Right atrium auricular region (tissue), 2 donors: ENCODE results near the gene GYPC. TPM values are rescaled to one million over a fixed set of nuclear protein-coding genes. Genes with fewer than 3 reads are reported as not detected.

Experiments
- DNase-seq: peaks from one replicate; pipeline ENCODE4 v3.0.0-alpha.2; 2019; ENCODE audit warnings: low spot score
- H3K27ac ChIP-seq, 2 donors: fragments of 200-600 bp; sonication (generic); 1 replicate in 1 of 2; 2 replicates in 1 of 2; pipeline ENCODE4 v1.5.1; 2016 to 2019
- H3K27me3 ChIP-seq, 2 donors: fragments of 200-600 bp; sonication (generic); one replicate each; pipeline versions ENCODE4 v1.5.1 to v1.6.0; 2017 to 2019
- H3K36me3 ChIP-seq: fragments of 200-600 bp; sonication (generic); one replicate; pipeline ENCODE4 v1.5.1; 2016
- H3K4me1 ChIP-seq, 2 donors: fragments of 200-600 bp; sonication (generic); one replicate each; pipeline versions ENCODE4 v1.5.1 to v1.6.0; 2017 to 2019
- H3K4me3 ChIP-seq, 2 donors: fragments of 200-600 bp; sonication (generic); 1 replicate in 1 of 2; 2 replicates in 1 of 2; pipeline ENCODE4 v1.5.1; 2017 to 2019; ENCODE audit warnings: mild to moderate bottlenecking in 1 of 2, moderate library complexity in 1 of 2
- H3K9me3 ChIP-seq, 2 donors: fragments of 200-600 bp; sonication (generic); one replicate each; pipeline ENCODE4 v1.5.1; 2019
- total RNA-seq, 2 donors: library from RNA; depleted of rRNA; stranded (reverse); fragments of >200 nt; gene quantifications; one replicate each; pipeline ENCODE4 v1.1.0, GENCODE V29; 2016
- TF ChIP-seq, protein P1 (sequence below), 2 donors: fragments of 200-600 bp; sonication (generic); IDR thresholded peaks; one replicate each; pipeline ENCODE4 v1.5.1; 2019; ENCODE audit warnings: antibody characterized with exemption in 2 of 2

GYPC gene
- total RNA-seq, 2 donors from 2014 or later = 53.8 to 74.9 TPM

GRCh38 chr2:126732682-126733245, 76.8 kb downstream of the GYPC start:
- TF ChIP-seq, protein P1, sequence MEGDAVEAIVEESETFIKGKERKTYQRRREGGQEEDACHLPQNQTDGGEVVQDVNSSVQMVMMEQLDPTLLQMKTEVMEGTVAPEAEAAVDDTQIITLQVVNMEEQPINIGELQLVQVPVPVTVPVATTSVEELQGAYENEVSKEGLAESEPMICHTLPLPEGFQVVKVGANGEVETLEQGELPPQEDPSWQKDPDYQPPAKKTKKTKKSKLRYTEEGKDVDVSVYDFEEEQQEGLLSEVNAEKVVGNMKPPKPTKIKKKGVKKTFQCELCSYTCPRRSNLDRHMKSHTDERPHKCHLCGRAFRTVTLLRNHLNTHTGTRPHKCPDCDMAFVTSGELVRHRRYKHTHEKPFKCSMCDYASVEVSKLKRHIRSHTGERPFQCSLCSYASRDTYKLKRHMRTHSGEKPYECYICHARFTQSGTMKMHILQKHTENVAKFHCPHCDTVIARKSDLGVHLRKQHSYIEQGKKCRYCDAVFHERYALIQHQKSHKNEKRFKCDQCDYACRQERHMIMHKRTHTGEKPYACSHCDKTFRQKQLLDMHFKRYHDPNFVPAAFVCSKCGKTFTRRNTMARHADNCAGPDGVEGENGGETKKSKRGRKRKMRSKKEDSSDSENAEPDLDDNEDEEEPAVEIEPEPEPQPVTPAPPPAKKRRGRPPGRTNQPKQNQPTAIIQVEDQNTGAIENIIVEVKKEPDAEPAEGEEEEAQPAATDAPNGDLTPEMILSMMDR (IDR thresholded peaks at IDR 0.05) = no peak
- no peak overlapping the region for H3K4me3 ChIP-seq
- H3K9me3 ChIP-seq = no peaks in the 10 kb centered on the region
- H3K27ac ChIP-seq = no peak overlapping the region
- no peak for DNase-seq
- no peaks in the 10 kb centered on the region for H3K27me3 ChIP-seq
- no peaks in the 10 kb centered on the region for H3K4me1 ChIP-seq
- H3K36me3 ChIP-seq = no peaks in the 10 kb centered on the region

DNA sequence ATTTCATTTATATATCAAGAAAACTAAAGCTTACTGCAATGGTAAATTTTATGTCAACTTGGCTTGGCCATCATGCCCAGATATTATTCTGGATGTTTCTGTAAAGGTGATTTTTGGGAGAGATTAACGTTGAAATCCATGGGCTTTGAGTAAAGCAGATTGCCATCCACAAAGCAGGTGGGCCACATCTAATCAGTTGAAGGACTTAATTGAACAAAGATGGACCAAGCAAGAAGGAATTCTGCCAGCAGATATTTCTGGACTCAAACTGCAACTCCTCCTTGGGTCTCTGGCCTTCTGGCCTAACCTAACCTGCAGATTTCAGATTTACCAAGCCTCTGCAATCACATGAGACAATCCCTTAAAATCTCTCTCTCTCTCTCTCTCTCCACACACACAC, 77.8 kb downstream of the GYPC start:
- TF ChIP-seq, protein P1 (IDR thresholded peaks at IDR 0.05) = no peak
- DNase-seq = no peak

DNA sequence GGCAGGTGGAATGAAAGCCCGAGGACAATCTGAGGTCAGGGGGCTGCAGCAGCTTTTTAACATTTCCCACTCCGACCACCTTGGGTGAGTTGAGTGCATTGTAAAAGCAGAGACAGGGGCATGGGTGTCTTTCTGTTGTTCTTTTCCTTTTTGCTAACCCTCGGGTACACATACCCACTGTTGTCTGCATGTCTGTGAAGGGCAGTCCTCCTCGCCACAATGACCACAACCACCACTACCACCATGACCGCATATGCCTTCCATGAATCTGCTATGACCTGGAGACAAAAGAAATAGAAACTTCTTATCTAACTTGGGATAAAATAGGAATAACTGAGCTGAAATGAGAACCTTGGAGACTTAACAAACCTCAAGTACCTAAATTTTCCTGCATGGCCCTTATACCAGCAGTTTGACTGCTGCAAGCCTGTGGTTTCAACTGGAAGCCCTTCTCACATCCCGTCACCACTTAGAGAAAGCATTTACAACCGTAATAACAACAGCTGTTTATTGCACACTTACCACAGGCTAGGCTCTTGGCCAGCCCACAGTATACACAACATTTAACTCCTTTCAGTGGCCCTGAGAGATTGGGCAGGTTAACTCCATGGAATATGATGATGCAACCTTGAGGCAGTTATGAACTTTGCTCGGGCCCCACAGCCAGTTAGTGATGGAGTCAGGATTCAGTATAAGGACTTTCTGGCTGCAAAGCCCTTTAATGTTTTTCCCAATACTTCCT, 80.3 kb downstream of the GYPC start:
- Histone ChIP-seq H3K9me3 (no peaks in the 10 kb centered on the region), H3K36me3 (no peaks in the 10 kb centered on the region), H3K27ac (no peak overlapping the region), H3K27me3 (no peaks in the 10 kb centered on the region), H3K4me3 (no peak overlapping the region), H3K4me1 (no peaks in the 10 kb centered on the region)
- no peak for DNase-seq
- TF ChIP-seq, protein P1 (IDR thresholded peaks at IDR 0.05) = no peak

More for the DNA sequence above, 77.8 kb downstream of the GYPC start:
- Histone ChIP-seq H3K27ac (no peak overlapping the region), H3K9me3 (no peaks in the 10 kb centered on the region), H3K36me3 (no peaks in the 10 kb centered on the region), H3K4me3 (no peak overlapping the region), H3K27me3 (no peaks in the 10 kb centered on the region), H3K4me1 (no peaks in the 10 kb centered on the region)

DNA sequence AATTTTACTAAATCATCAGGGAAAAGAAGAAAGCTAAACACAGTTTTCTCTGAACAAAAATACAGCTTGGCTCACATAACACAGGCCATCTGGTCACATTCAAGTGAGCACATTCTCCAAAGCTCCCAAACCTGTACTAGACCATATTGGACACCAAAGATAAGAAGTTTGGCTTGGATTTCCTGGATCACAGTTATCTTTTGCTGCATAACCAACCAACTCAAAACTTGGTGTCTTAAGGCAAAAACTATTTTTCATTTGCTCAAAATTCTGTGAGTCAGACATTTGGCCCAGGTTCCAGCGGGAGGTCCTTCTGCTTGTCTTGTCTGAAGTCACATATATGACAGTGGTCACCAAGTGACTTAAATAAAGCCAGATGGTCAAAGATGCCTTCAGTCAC, 83.2 kb downstream of the GYPC start:
- Histone ChIP-seq H3K9me3 (peaks cover 0 to 6% of the 10 kb centered on the region in 2 donors), H3K36me3 (no peaks in the 10 kb centered on the region), H3K27me3 (no peaks in the 10 kb centered on the region), H3K27ac (no peak overlapping the region), H3K4me1 (no peaks in the 10 kb centered on the region), H3K4me3 (no peak overlapping the region)
- TF ChIP-seq, protein P1 (IDR thresholded peaks at IDR 0.05) = no peak
- peak; percentile 56 for DNase-seq

GRCh38 chr2:126744640-126745039, 88.7 kb downstream of the GYPC start:
- Histone ChIP-seq H3K27me3 (no peaks in the 10 kb centered on the region), H3K9me3 (peaks cover 0 to 6% of the 10 kb centered on the region in 2 donors), H3K36me3 (no peaks in the 10 kb centered on the region), H3K4me3 (no peak overlapping the region), H3K27ac (no peak overlapping the region), H3K4me1 (no peaks in the 10 kb centered on the region)
- DNase-seq = peak; percentile 26
- TF ChIP-seq, protein P1 (IDR thresholded peaks at IDR 0.05) = no peak

Other genes starting within 250 kb of the GYPC start
- gene TEX51, start 242.7 kb downstream of the GYPC start, total RNA-seq = not detected